ENCODE results near the gene SQSTM1.

SQSTM1 gene

DNA sequence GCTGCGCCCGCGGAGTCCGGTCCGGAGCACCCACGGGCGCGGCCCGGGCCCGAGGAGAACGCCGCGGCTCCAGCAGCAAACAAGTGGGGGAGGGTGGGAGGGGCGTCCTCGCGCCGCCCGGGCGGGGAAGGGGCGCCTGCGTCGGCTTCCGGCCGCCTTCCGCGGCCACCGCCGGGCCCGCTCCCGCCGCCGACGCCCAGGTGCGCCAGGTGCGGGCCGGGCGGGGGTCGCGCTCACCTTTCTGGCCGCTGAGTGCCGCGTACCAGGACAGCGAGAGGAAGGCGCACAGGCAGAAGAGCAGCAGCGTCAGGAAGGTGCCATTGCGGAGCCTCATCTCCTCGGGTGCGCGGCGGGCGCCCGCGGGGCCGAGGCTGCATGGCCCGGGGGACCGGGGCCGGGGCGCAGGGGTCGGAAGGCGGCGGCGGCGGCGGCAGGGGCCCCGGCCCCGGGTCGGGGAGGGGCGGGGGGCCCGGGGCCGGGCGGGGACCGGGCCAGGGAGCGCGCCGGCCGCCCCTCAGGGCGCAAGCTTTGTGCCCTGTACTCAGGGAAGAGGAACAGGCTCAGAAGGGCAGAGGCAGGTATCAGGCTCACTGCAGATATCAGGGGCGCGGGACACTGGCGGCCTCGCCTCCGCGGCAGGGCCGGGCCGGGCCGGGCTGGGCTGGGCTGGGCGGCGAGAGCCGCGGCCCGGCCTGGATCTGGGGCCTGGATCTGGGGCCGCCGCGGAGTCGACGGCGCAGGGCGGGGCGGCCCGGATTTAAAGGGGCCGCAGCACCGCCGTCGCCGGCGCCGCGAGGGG is 14.3 kb upstream of the SQSTM1 start, which contains the start of gene MGAT4B:
Gene MGAT4B (minus strand): TSS at position 617 of the 799 bp plus-strand sequence. CDS start 283 bp downstream, at position 334.
- peak in 1 of 2 experiments; percentile 83 for DNase-seq

DNA sequence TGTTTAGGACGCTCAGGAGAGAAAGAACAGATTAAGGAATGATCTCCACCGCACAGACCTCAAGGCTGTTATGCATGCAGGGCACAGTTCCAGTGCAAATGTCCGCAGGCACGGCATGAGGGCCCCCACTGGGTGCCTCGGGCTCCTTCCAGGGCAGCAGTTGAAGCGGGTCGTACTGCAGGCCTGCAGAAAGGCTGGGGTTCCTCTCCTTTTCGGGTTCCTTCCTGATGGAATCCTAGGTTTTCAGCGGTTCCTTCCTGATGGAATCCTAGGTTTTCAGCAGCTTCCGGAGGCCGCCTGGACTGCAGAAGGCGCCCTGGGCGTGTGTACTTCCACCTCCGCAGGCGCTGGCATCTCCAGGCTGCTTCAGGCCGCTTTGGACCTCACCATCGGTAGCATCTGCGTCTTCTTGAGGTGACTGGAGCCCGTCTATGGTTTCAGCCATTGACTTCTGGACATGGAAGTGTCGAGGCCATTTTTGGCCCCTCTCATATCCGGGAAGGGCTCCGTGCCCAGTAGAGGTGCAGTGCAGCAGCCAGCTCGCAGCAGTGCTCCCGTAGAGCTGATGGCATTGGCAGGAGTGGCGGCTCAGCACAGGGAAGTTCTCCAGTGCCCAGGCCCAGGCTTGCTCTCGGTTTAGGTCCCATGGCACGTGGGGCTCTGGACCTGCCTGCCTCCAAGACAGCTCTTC is 8.4 kb upstream of the SQSTM1 start:
- DNase-seq: no peak

GRCh38 chr5:179812997-179813607 is 7.6 kb upstream of the SQSTM1 start:
- no peak for DNase-seq

DNA sequence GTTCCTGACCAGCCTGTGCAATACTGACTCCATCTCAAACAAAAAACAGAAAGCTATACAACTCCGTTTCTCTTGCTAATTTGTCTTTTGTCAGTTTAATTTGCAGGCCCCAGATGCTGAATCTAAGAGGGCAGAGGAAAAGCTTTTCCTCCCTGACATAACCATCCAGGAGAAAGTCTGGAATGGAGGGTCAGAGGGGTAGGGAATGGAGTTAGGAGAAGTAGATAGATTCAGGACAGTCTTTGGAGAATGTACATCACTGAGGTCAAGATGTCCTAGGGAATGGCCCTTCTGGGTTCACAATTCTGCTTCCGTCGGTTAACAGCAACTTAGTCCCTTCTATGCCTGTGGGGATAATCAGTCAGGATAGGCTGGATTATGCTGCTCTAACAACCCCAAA is 6.6 kb upstream of the SQSTM1 start:
- no peak for DNase-seq

GRCh38 chr5:179815491-179816249 is 5.0 kb upstream of the SQSTM1 start:
- DNase-seq: no peak

DNA sequence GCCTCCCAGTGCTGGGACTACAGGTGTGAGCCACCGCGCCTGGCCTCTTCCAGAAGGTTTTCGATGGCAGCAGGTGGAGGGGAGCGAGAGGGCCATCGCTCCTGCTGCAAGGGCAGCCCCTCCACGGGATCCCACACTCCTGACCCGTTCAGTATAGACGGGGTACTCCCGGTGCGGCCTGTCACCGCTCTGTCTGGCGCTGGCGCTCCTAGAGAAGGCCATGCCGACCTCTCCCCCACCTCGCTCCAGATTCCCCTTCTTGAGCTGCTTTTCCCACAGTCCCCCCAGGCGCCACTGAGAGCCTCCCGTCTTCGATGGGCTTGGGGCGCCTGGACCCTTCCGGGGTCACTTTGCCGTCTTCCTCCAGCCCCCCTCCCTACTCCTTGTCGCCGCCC is 4.3 kb upstream of the SQSTM1 start:
- DNase-seq: no peak

- DNase-seq: no peak
Observed at GRCh38 chr5:179816796-179817469, 3.8 kb upstream of the SQSTM1 start.

DNA sequence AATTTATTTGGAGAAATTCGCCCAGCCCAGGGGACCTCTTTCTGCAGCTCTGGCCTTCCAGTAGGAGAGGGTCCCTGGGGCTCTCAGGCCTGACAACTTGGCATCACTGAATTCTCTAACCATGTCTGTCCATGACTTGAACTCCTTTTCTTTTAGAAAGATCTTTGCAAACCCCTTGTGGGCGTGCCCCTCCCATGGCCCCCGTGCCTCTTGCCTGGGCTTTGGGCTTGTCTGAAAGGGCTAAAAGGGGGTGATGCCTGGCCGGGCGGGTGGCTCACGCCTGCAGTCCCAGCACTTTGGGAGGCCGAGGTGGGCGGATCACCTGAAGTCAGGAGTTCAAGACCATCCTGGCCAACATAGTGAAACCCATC is 3.2 kb upstream of the SQSTM1 start:
- no peak for DNase-seq

DNA sequence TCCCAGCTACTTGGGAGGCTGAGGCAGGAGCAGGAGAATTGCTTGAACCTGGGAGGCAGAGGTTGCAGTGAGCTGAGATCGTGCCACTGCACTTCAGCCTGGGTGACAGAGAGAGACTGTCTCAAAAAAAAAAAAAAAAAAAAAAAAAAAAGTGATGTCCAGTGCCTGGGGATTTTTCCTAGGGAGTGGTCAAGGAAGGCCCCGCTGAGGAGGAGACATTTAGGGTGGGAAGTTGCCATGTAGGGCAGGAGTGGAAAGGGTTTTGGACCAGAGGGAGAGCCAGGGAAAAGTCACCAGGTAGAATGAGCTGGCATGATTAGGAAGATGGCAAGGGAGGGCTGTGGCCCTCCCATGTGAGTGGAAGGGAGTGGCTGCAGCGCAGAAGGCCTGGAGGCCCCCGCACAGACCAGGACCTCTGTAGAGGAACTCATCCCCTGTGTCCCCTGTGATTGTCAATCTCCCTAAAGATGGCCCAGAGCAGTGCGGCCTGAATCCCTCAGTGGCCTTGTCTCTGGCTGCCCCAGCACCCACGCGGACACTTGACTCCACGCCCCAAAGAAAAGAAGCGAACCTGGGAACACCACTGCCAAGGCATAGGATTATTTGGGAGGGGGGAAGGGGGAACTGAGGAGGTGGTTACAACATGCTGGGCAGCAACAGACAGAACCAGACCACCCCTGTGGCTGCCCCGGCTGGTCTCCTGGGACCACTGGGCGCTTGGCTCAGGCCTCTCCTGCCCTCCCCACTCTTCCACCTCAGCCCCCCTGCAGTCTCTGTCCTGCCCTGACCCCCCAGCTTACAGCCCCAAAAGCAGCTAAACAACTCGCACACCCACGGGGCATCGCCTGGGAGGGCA is 2.6 kb upstream of the SQSTM1 start:
- DNase-seq: no peak

DNA sequence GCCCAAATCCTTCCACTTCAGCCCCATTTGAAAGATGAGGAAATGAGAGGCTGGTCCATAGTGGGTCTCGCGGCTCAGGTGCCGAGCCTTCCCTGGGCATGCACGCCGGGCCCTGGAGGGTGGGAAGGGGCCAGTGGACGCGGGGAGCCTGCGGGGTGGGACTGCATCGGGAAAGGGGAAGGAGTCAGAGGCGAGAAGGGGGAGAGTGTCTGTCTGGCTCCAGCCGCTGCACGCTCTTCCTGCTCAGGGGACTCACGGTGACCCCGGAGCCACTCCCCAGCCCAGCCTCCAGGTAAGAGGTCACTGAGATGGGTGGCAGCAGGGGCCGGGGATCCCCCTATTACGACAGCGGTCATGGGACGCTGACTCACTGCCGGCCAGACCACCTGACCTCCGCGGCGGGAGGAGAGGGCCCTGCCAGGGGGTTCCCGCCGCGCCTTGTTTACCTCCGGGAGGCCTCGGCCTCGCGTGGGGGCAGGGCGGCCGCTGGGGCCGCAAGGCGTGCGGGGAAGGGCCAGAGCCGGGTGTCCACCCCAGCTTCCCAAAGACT is 1.9 kb upstream of the SQSTM1 start:
- DNase-seq: peak in 1 of 2 experiments; percentile 73

- DNase-seq: peak in 1 of 2 experiments; percentile 63
Observed at GRCh38 chr5:179819296-179820126, 1.2 kb upstream of the SQSTM1 start.

- DNase-seq: no peak
Observed at GRCh38 chr5:179820127-179820482, 600 bp upstream of the SQSTM1 start.

GRCh38 chr5:179821298-179822058 is 773 bp downstream of the SQSTM1 start:
- peak; percentile 10 to 84 for DNase-seq

DNA sequence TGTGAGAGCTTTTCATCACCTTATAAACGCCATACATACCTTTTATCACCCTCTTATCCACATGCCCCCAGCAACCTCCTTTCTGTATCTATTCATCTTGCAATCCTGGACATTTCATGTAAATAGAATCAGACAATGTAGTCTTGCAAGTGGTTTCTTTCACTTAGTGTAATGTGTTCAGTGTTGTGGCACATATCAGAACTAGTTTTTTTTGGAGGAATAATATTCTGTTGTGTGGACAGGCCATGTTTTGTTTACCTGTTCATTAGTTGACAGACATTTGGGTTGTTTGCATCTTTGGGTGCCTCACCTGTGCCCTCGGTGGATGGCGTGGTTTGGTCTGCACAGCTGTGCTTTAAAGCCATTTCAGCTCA is 1.3 kb downstream of the SQSTM1 start:
- no peak for DNase-seq

GRCh38 chr5:179822444-179822990 is 1.8 kb downstream of the SQSTM1 start:
- DNase-seq: no peak

GRCh38 chr5:179823937-179824744 is 3.4 kb downstream of the SQSTM1 start:
- DNase-seq: no peak

DNA sequence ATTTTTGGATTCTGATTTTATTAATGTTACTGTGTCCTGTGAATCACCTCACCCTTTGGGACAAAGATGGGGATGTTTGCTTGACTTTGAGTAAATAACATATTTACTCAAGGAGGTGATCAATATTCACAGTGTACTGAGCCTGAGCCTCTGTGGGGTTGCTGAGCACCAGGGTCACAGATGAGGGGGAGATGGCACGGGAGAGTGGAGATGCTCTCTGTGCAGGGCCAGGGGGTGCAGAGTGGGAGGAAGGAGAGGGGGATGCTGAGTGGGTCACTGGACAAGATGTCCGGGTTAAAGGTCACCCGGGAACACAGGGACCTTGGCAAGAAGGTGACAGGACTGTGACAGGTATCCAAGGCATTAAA is 4.0 kb downstream of the SQSTM1 start:
- DNase-seq: no peak

DNA sequence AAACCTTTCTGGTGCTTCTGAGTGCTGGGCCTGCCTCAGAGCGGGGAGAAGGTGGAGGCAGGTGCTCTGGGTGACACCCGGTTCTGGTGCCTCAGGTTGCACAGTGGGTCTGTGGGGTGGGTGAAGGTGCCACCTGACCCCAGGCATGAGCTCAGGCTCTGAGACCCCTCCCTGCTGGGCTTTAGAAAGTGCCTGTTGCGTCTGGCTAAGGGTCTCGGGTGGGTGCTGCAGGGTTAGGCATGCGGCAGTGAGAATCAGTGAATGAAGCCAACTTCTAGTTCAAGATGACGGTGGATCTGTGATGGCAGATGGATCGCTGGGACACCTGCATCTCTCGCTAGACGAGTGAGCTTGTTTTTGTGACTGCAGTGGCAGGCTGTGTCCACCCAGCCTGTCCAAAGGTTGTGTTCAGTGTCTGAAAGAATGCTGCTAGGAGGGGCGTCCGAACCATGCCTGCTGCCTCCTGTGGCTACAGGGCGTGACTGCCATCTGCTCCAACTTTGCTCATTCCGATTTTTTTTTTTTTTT is 5.0 kb downstream of the SQSTM1 start:
- DNase-seq: no peak

All from NCI-H526 (cell line).